NK-92 treated with Interleukin-12 subunit alpha and Interleukin-12 subunit beta, amount 100 ng/mL, for 24 hours (cell line): Measurements from ENCODE around the gene NAP1L4.
"Not testable (repeated sequence)": the region's sequence is repeated elsewhere in the genome, so short reads cannot be mapped to it uniquely, and the experiment has no call there.

ENCODE experiments used
- DNase-seq: peaks from one replicate; lab custom pipeline; 2025; lab: John Stamatoyannopoulos, UW

The NAP1L4 gene

GRCh38 chr11:2958251-2958650 lies 33.9 kb downstream of the NAP1L4 start:
- no peak for DNase-seq

- DNase-seq: no peak
These were observed 36.1 kb downstream of the NAP1L4 start for GRCh38 chr11:2955906-2956476.

- no peak for DNase-seq
These were observed 37.9 kb downstream of the NAP1L4 start for GRCh38 chr11:2954263-2954662.

- DNase-seq: no peak
These were observed 39.8 kb downstream of the NAP1L4 start for GRCh38 chr11:2952290-2952689.

- DNase-seq: no peak
These were observed 40.7 kb downstream of the NAP1L4 start for GRCh38 chr11:2951231-2952110.

GRCh38 chr11:2950825-2951224 lies 41.3 kb downstream of the NAP1L4 start:
- DNase-seq: no peak

GRCh38 chr11:2949920-2950319 lies 42.2 kb downstream of the NAP1L4 start:
- no peak for DNase-seq

- DNase-seq: no peak
These were observed 44.4 kb downstream of the NAP1L4 start for GRCh38 chr11:2947744-2948143.

GRCh38 chr11:2945757-2946287 lies 46.3 kb downstream of the NAP1L4 start:
- no peak for DNase-seq

- no peak for DNase-seq
These were observed 46.9 kb downstream of the NAP1L4 start for GRCh38 chr11:2945031-2945756.

- DNase-seq: no peak
These were observed 47.6 kb downstream of the NAP1L4 start for GRCh38 chr11:2944530-2944929.

- DNase-seq: no peak
These were observed 48.4 kb downstream of the NAP1L4 start for GRCh38 chr11:2943711-2944118.

- DNase-seq: no peak
These were observed 49.0 kb downstream of the NAP1L4 start for GRCh38 chr11:2942872-2943710.

- DNase-seq: no peak
These were observed 49.7 kb downstream of the NAP1L4 start for GRCh38 chr11:2942447-2942846.

- no peak for DNase-seq
These were observed 51.0 kb downstream of the NAP1L4 start for GRCh38 chr11:2940921-2941821.

- DNase-seq: peak; percentile 60
These were observed 51.8 kb downstream of the NAP1L4 start for GRCh38 chr11:2940147-2940920.

- DNase-seq: not testable (repeated sequence)
These were observed 53.4 kb downstream of the NAP1L4 start for GRCh38 chr11:2938458-2939418.

- DNase-seq: not testable (repeated sequence)
These were observed 54.3 kb downstream of the NAP1L4 start for GRCh38 chr11:2937641-2938457.
